OCI-LY1 (cell line): Measurements from ENCODE around the gene PRMT2.

Experiments used
- EZH2 ChIP-seq: fragments of 200-600 bp; sonication (generic), shearing (Covaris generic); IDR thresholded peaks from 2 replicates; pipeline ENCODE4 v1.8.0; 2017; ENCODE audit warnings: borderline replicate concordance, mixed run types, mild to moderate bottlenecking, antibody characterized with exemption, low read length, moderate library complexity, mixed read lengths
- TF ChIP-seq, protein P1 (sequence below): fragments of 200-600 bp; sonication (generic), shearing (Covaris generic); IDR thresholded peaks from 2 replicates; pipeline ENCODE4 v1.5.1; 2017; ENCODE audit warnings: mild to moderate bottlenecking, antibody characterized with exemption, low read length, moderate library complexity, mixed read lengths

- TF ChIP-seq, protein P1, sequence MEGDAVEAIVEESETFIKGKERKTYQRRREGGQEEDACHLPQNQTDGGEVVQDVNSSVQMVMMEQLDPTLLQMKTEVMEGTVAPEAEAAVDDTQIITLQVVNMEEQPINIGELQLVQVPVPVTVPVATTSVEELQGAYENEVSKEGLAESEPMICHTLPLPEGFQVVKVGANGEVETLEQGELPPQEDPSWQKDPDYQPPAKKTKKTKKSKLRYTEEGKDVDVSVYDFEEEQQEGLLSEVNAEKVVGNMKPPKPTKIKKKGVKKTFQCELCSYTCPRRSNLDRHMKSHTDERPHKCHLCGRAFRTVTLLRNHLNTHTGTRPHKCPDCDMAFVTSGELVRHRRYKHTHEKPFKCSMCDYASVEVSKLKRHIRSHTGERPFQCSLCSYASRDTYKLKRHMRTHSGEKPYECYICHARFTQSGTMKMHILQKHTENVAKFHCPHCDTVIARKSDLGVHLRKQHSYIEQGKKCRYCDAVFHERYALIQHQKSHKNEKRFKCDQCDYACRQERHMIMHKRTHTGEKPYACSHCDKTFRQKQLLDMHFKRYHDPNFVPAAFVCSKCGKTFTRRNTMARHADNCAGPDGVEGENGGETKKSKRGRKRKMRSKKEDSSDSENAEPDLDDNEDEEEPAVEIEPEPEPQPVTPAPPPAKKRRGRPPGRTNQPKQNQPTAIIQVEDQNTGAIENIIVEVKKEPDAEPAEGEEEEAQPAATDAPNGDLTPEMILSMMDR: no peak
- TF ChIP-seq EZH2: no peak
Measured at GRCh38 chr21:46660505-46660904, 25.0 kb downstream of the PRMT2 start.
